DOHH2 (cell line): Measurements from ENCODE around the gene PLCL1.

Experiments
- EZH2phosphoT487 ChIP-seq: fragments of 200-600 bp; sonication (generic); IDR thresholded peaks from 2 replicates; pipeline ENCODE4 v1.6.1; 2017; ENCODE audit warnings: borderline replicate concordance, mild to moderate bottlenecking, antibody characterized with exemption, low read length, moderate library complexity, mixed read lengths
- TF ChIP-seq, protein P1 (sequence below): fragments of 200-600 bp; sonication (generic); IDR thresholded peaks from one replicate; pipeline ENCODE4 v1.5.1; 2014; ENCODE audit warnings: antibody characterized with exemption, mild to moderate bottlenecking, low read depth, low read length; ENCODE audit not compliant: poor library complexity, severe bottlenecking

DNA sequence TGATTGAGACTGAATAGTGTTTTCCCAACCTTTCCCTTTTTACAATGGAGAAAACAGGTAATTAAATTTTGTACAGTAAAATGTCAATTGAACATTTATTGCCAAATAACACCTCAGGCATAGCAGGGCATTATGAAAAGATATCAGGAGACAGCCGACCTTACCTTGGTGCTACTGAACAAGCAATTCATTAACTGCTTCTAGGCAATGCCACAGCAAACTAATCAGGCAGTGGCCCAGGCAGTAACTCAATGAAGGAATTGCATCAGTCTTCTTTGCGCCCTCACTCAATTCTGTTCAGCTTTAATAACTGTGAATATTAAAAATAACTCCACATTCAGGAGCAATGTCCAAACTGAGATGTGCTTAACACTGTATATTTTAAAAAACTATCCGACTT lies 6.1 kb downstream of the PLCL1 start:
- TF ChIP-seq, protein P1, sequence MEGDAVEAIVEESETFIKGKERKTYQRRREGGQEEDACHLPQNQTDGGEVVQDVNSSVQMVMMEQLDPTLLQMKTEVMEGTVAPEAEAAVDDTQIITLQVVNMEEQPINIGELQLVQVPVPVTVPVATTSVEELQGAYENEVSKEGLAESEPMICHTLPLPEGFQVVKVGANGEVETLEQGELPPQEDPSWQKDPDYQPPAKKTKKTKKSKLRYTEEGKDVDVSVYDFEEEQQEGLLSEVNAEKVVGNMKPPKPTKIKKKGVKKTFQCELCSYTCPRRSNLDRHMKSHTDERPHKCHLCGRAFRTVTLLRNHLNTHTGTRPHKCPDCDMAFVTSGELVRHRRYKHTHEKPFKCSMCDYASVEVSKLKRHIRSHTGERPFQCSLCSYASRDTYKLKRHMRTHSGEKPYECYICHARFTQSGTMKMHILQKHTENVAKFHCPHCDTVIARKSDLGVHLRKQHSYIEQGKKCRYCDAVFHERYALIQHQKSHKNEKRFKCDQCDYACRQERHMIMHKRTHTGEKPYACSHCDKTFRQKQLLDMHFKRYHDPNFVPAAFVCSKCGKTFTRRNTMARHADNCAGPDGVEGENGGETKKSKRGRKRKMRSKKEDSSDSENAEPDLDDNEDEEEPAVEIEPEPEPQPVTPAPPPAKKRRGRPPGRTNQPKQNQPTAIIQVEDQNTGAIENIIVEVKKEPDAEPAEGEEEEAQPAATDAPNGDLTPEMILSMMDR = no peak
- no peak for TF ChIP-seq EZH2phosphoT487
